Activated CD8-positive, alpha-beta T cell treated with anti-CD3 and anti-CD28 coated beads for 36 hours (primary cell): ENCODE data around the gene METRN. TPM values are rescaled to one million over a fixed set of nuclear protein-coding genes. Genes with fewer than 3 reads are reported as not detected.

Source experiments
- ATAC-seq: fragments of 200-7000 bp; cut with Tn5 transposase; one replicate; pipeline ENCODE4 v1.10.0; 2021; ENCODE audit warnings: mild to moderate bottlenecking, moderate library complexity
- CTCF ChIA-PET: fragments of 350-600 bp; sonication (Branson Sonifier 250); formaldehyde crosslinking; loops from one replicate; lab custom pipeline; 2021; ENCODE audit warnings: antibody characterized with exemption; lab: Charles Lee
- POLR2A ChIA-PET: fragments of 350-600 bp; sonication (Branson Sonifier 250); formaldehyde crosslinking; loops from one replicate; lab custom pipeline; 2021; ENCODE audit warnings: antibody characterized with exemption; lab: Charles Lee
- DNase-seq: peaks from one replicate; pipeline ENCODE4 v3.0.0-alpha.2; 2020
- H3K27ac Mint-ChIP-seq: one replicate; pipeline ENCODE4 v1.8.0; 2021; ENCODE audit warnings: mild to moderate bottlenecking, mixed read lengths
- H3K27me3 Mint-ChIP-seq: one replicate; pipeline ENCODE4 v1.8.0; 2021; ENCODE audit warnings: mixed read lengths
- H3K36me3 Mint-ChIP-seq: one replicate; pipeline ENCODE4 v1.8.0; 2021; ENCODE audit warnings: low read depth, mixed read lengths
- H3K4me1 Mint-ChIP-seq: one replicate; pipeline ENCODE4 v1.8.0; 2021; ENCODE audit warnings: low read depth, mixed read lengths
- H3K4me3 Mint-ChIP-seq: one replicate; pipeline ENCODE4 v1.8.0; 2021; ENCODE audit warnings: mild to moderate bottlenecking, moderate library complexity, mixed read lengths
- H3K9me3 Mint-ChIP-seq: one replicate; pipeline ENCODE4 v1.8.0; 2021; ENCODE audit warnings: mixed read lengths
- intact Hi-C: fragments of 100-400 bp; cut with micrococcal nuclease; formaldehyde crosslinking; loops from one replicate; pipeline ENCODE4 v1.10.0; 2022
- total RNA-seq, 2 experiments: library from RNA; stranded (reverse); gene quantifications; one replicate each; pipeline ENCODE4 v1.2.3, GENCODE V29; 2021
- TF ChIP-seq, protein P1 (sequence below): fragments of 200-600 bp; IDR thresholded peaks from one replicate; pipeline ENCODE4 v1.8.0; 2022; ENCODE audit warnings: antibody characterized with exemption, mild to moderate bottlenecking

METRN gene
- total RNA-seq, 2 experiments from 2014 or later, result 37.2 to 43.1 TPM

DNA sequence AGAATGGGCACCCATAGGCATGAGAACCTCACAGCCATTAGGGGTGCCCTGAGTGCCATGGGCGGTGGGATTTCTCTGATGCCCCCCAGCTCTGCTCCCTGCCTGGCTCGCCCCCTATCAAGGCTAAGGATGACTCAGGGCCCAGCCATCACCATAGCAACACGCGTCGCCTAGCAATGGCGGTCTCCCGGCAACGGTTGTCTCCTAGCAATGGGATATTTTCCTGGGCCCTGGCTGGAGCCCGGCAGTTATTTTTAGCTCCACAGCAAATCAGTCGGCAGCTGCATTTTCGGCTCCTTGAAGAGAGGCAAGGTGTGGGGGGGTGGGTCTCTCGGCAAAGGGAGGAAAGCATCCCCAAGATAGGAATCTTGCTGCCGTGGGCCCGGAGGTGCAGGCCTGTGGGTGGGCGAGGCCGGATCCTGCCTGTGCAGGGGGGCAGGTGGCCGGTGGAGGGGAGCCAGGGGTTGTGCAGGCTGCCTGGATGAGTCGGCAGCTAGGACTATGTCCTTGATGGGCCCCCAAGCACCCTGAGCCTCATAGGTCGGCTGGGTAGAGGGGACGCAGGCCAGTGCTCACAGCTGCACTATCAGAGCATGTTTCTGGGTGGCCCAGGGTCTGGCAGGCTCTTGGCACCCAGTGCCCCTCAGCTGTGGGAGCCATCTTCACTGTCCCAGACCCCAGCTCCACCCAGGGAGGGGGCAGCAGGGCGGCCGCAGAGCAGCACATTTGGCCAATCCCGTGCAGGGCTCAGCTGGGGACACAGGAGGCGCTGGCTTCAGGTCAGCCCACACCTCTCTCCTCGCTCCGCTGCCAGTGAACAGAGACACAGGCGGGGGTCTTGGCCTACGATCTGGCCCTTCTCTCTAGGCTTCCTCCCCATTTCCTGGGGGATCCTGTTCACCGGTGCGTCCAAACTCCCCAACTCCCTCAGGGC lies 5.1 kb upstream of the METRN start:
- TF ChIP-seq, protein P1, sequence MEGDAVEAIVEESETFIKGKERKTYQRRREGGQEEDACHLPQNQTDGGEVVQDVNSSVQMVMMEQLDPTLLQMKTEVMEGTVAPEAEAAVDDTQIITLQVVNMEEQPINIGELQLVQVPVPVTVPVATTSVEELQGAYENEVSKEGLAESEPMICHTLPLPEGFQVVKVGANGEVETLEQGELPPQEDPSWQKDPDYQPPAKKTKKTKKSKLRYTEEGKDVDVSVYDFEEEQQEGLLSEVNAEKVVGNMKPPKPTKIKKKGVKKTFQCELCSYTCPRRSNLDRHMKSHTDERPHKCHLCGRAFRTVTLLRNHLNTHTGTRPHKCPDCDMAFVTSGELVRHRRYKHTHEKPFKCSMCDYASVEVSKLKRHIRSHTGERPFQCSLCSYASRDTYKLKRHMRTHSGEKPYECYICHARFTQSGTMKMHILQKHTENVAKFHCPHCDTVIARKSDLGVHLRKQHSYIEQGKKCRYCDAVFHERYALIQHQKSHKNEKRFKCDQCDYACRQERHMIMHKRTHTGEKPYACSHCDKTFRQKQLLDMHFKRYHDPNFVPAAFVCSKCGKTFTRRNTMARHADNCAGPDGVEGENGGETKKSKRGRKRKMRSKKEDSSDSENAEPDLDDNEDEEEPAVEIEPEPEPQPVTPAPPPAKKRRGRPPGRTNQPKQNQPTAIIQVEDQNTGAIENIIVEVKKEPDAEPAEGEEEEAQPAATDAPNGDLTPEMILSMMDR, result no peak
- CTCF ChIA-PET, result interaction anchor here (1.0 to 11.9 kb wide), 4 partner anchors 20 to 393 kb away, joined by 3 to 207 read pairs (median 76); partner anchors contain the start of genes ANTKMT, CCDC78, CHTF18 and HAGHL
- Mint-ChIP-seq H3K36me3 (no peaks in the 10 kb centered on the region), H3K27ac (no peak overlapping the region), H3K4me3 (no peak overlapping the region), H3K27me3 (peaks cover 43% of the 10 kb centered on the region), H3K4me1 (peaks cover 2% of the 10 kb centered on the region), H3K9me3 (no peaks in the 10 kb centered on the region)
- peak; percentile 55 for DNase-seq
- POLR2A ChIA-PET, result interaction anchor here (0.7 to 1.5 kb wide), 2 partner anchors 8 to 16 kb away, joined by 3 to 6 read pairs; no protein-coding TSS in a partner anchor
- intact Hi-C loops, result no loop called here
- ATAC-seq, result no peak

DNA sequence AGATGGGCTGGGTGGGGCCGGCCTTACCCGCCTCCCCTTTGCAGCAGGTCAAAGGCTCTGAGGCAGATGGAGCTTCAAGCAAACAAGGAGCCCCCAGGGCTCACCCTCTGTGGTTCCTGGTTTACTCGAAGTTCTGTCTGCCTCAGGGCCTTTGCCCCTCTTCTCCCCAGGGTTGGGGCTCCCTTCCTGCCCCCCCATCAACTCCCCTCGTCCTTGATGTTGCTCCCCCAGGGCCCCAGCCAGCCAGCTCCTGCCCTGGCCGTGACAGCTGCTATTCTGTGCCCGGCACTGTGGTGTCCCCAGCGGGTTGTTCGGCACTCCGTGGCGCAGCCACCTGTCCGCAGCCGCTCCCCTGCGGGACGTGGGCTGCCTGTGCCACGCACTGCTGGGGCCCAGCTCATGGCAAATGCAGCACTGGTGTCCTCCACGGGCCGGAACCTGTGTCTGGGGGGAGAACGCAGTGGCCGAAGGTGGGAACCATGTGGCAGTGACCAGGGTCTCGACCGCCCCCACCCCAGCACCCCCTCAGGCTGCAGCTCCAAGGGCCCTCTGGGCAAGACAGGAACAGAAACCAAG lies 4.3 kb upstream of the METRN start:
- H3K4me3 Mint-ChIP-seq, result no peak overlapping the region
- ATAC-seq (no peak), DNase-seq (no peak)
- TF ChIP-seq, protein P1, result no peak
- no peaks in the 10 kb centered on the region for H3K36me3 Mint-ChIP-seq
- no peaks in the 10 kb centered on the region for H3K9me3 Mint-ChIP-seq
- intact Hi-C loops, result no loop called here
- ChIA-PET CTCF (interaction anchor here (0.7 to 11.9 kb wide), 5 partner anchors 19 to 392 kb away, joined by 3 to 207 read pairs (median 4); partner anchors contain the start of genes ANTKMT, CCDC78, CHTF18 and HAGHL), POLR2A (interaction anchor here (0.7 to 1.5 kb wide), 2 partner anchors 9 to 15 kb away, joined by 3 to 6 read pairs; no protein-coding TSS in a partner anchor)
- peaks cover 43% of the 10 kb centered on the region for H3K27me3 Mint-ChIP-seq
- H3K27ac Mint-ChIP-seq, result no peak overlapping the region
- H3K4me1 Mint-ChIP-seq, result peaks cover 2% of the 10 kb centered on the region

DNA sequence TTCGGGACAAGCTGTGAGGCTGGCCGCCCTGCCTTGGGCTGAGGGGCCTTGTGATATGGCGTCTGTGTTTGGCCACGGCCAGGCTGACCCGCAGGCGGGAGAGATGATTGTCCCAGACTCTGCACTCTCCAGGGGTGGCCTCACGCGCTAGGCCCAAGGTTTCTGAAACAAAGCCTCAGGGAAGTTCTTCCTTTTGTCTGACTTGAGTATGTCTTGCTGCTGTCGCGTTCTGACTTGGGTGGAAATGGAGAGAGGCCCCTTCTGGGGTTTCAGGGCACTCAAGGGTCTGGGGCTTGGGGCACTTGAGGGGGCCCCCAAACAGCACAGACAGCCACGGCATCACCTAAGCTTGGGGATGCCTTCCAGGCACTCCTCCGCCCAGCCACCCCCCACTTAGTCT lies 3.8 kb upstream of the METRN start:
- ChIA-PET CTCF (interaction anchor here (0.7 to 11.9 kb wide), 4 partner anchors 18 to 75 kb away, joined by 4 to 207 read pairs (median 76); partner anchors contain the start of genes ANTKMT, CCDC78, CHTF18 and HAGHL), POLR2A (interaction anchor here (1.5 kb wide), 1 partner anchor 10 kb away, joined by 6 read pairs; no protein-coding TSS in a partner anchor)
- Mint-ChIP-seq H3K4me3 (no peak overlapping the region), H3K36me3 (no peaks in the 10 kb centered on the region), H3K4me1 (peaks cover 5% of the 10 kb centered on the region), H3K27me3 (peaks cover 43% of the 10 kb centered on the region), H3K27ac (no peak overlapping the region), H3K9me3 (no peaks in the 10 kb centered on the region)
- intact Hi-C loops, result no loop called here
- ATAC-seq (no peak), DNase-seq (no peak)
- TF ChIP-seq, protein P1, result no peak

DNA sequence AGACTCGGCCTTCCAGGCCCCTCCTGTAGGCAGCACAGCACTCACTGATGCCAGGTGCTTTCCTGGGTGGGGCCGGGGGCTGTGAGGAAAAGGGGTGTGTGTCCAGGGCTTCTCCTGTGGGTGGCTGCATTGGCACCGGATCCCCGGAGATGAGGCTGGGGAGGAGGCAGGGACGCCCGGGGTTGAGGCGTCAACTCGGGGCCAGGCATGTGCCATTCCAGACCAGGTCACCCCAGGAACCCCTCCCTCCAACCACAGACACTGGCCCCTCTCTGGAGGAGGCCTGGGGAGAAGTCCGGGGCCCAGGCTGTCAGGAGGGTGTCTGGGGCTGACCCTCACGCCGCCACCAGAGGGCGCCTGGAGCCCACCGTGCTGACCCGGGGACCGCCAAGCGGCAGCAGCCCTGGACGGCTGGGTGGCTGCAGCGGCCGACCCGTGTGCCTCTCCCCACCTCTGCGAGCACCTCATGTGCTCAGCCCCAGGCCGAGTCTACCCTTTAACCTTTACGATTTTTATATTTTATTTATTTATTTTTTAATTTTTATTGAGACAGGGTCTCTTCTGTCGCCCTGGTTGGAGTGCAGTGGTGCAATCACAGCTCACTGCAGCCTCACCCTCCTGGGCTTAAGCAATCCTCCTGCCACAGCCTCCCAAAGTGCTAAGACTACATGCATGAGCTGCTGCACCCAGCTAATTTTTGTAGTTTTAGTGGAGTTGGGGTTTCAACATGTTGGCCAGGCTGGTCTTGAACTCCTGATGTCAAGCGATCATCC lies 3.2 kb upstream of the METRN start:
- POLR2A ChIA-PET, result interaction anchor here (0.9 to 1.7 kb wide), 4 partner anchors 10 to 77 kb away, joined by 3 to 7 read pairs (median 6); partner anchors contain the start of genes ANTKMT and CHTF18
- Mint-ChIP-seq H3K4me1 (peaks cover 9% of the 10 kb centered on the region), H3K27ac (no peak overlapping the region), H3K36me3 (no peaks in the 10 kb centered on the region), H3K4me3 (no peak overlapping the region), H3K27me3 (peaks cover 37% of the 10 kb centered on the region), H3K9me3 (no peaks in the 10 kb centered on the region)
- TF ChIP-seq, protein P1, result peak; percentile 96
- DNase-seq, result peak; percentile 85
- CTCF ChIA-PET, result interaction anchor here (0.8 to 11.9 kb wide), 18 partner anchors 8 to 286 kb away, joined by 3 to 207 read pairs (median 4); partner anchors contain the start of genes ANTKMT, CCDC78, CHTF18 and CIAO3
- ATAC-seq, result peak; percentile 57
- intact Hi-C loops, result loop anchor here (2.0 kb wide), 1 partner anchor 73 kb away; no protein-coding TSS in a partner anchor
